Cardiac fibroblast (primary cell): ENCODE data around the gene GCLC.

Source experiments
- DNase-seq, 2 donors: peaks; one replicate each; pipeline versions ENCODE4 v3.0.0 to v3.0.0-alpha.2; 2010; ENCODE audit warnings: low read depth in 2 of 2
- H3K4me3 ChIP-seq, 2 donors: replicated peaks in 1 of 2; 1 replicate in 1 of 2; 2 replicates in 1 of 2; pipeline ENCODE4 v1.5.1; 2011; ENCODE audit warnings: low read depth in 2 of 2, low read length in 2 of 2, mild to moderate bottlenecking in 2 of 2, moderate library complexity in 1 of 2
- TF ChIP-seq, protein P1 (sequence below): IDR thresholded peaks from one replicate; pipeline ENCODE4 v1.5.1; 2011; ENCODE audit warnings: low read depth, mild to moderate bottlenecking, low read length, inconsistent platforms

Gene GCLC

DNA sequence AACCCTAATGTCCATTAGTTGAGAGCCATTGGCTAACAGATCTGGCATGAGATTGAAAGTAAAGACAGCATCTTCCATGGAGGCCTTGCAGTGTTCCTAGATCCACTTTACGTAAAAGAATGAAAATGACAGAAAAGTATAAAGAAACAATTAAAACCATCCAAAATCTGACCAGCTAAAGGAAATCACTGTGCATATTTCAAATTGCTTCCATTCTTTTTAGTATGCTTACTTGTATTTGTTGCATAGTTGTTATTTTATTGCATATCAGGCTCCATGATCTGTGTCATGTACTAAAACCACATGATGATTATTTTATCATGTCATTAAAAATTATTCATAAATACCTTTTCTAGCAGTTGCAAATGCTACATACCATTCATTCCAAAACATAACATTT is 67.9 kb downstream of the GCLC start:
- DNase-seq = no peak
- TF ChIP-seq, protein P1, sequence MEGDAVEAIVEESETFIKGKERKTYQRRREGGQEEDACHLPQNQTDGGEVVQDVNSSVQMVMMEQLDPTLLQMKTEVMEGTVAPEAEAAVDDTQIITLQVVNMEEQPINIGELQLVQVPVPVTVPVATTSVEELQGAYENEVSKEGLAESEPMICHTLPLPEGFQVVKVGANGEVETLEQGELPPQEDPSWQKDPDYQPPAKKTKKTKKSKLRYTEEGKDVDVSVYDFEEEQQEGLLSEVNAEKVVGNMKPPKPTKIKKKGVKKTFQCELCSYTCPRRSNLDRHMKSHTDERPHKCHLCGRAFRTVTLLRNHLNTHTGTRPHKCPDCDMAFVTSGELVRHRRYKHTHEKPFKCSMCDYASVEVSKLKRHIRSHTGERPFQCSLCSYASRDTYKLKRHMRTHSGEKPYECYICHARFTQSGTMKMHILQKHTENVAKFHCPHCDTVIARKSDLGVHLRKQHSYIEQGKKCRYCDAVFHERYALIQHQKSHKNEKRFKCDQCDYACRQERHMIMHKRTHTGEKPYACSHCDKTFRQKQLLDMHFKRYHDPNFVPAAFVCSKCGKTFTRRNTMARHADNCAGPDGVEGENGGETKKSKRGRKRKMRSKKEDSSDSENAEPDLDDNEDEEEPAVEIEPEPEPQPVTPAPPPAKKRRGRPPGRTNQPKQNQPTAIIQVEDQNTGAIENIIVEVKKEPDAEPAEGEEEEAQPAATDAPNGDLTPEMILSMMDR = no peak
- H3K4me3 ChIP-seq = no peak overlapping the region

DNA sequence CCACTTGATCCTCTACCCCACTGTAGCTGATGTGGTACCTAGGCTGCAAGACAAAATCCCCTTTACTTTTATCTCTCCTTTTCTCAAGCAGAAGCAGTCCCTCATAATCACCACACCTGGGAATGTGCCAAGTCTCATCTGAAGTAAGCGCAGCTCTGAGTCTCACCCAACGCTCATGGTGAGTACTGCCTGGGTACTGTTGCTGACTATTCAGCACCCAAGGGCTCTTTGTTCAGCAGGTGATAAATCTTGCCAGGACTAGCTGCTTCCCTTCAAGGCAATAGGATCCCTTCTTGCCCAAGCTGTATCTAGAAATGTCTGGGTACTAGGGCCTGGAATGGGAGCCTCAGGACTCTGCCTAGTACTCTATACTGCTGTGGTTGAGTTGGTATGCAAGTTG is 70.9 kb downstream of the GCLC start:
- TF ChIP-seq, protein P1 = no peak
- H3K4me3 ChIP-seq = no peak overlapping the region
- no peak for DNase-seq

DNA sequence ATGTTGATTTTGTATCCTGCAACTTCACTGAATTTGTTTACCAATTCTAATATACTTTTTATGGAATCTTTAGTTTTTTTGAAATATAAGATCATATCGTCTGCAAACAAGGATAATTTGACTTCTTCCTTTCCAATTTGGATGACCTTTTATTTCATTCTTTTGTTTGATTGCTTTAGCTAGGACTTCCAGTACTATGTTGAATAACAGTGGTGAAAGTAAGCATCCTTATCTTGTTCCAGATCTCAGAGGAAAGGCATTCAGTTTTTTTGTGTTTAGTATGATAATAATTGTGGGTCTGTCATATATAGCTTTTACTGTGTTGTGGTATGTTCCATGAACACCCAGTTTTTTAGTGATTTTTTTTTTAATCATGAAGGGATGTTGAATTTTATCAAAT is 75.7 kb downstream of the GCLC start:
- H3K4me3 ChIP-seq = no peak overlapping the region
- TF ChIP-seq, protein P1 = no peak
- DNase-seq = no peak

DNA sequence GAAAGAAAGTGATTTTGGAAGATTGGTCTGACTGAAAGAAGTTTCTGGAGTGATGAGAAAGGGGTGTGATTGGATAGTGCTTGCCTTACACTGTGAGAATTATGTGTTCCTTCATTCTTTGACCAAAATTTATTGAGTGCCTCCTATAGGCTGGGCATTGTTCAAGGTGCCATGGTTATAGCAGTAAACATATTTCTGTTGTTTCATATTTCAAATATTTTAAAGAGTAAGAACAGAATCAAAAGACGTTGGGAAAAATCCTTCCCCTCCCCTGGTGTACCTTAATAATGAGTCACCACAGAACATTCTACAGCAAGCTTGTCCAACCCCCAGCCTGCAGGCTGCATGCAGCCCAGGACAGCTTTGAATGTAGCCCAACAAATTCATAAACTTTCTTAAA is 78.6 kb downstream of the GCLC start:
- peak; percentile 32 to 50 for DNase-seq
- TF ChIP-seq, protein P1 = no peak
- no peak overlapping the region for H3K4me3 ChIP-seq

DNA sequence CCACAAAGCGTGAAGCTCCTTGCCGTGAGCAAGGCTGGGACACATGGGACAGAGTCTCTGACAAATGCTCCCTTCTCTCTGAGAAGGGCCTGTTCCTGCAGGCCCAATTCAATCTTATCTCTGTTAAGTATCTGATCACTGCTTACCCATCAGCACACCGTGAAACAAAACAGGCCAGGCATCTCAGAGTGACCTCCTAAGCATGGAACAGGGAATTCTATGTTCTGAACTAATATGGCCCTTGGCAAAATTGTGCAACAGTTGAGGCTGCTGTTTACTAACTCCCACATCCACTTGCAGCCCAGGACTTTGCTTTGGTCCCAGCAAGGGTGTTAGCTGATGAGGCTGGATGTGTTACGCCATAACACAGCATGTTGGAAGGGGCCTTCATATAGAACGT is 79.2 kb downstream of the GCLC start:
- no peak overlapping the region for H3K4me3 ChIP-seq
- TF ChIP-seq, protein P1 = no peak
- DNase-seq = peak in 1 of 2 donors; percentile 61

DNA sequence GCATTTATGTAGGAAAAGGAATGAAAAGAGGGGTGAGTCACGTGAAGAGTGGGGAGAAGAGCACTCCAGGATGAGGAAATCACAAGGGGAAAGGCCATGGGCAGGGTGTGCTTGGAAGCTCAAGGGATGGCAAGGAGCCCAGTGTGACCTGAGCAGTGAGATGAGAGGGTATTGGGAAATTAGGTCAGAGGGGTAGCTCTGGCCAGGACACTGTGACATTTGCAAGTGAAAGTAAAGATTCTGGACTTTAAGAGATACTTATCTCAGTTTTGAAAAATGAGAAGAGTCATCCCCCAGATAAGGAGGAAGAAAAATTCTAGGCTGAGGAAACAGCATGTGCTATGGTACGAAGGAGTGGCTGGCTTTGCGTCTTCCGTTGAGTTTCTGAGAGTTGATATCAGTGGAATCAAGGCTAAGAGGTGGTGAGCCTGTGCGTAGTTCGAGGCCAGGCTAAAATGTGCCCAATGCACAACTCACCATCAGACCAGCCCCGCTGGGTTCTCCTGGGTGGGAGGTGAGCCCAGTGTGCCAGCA is 79.9 kb downstream of the GCLC start:
- H3K4me3 ChIP-seq = no peak overlapping the region
- peak; percentile 20 to 71 for DNase-seq
- TF ChIP-seq, protein P1 = no peak

DNA sequence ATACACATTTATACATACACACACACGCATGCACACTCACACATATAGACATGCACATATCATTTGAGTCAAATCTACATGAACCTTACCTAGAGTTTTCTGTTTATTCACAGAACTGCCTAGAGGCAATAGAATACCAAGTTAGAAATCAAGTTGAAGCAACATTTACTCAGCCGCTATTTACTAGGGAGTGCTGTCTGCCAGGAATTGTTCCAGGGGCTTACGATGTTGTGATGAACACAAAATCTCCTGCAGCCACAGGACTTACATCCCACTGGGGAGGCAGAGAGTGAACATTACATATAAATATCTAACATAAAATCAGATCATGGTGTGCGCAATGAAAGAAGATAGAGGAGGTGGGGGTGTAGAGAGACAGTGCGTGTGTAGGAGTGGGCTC is 80.4 kb downstream of the GCLC start:
- TF ChIP-seq, protein P1 = no peak
- H3K4me3 ChIP-seq = no peak overlapping the region
- no peak for DNase-seq
